ENCODE data around the gene CCR7. TPM values are rescaled to one million over a fixed set of nuclear protein-coding genes. Genes with fewer than 3 reads are reported as not detected.

CCR7 gene
- polyA plus RNA-seq, 1 of the 3 experiments (the other 2 are of a cell fraction): not detected

DNA sequence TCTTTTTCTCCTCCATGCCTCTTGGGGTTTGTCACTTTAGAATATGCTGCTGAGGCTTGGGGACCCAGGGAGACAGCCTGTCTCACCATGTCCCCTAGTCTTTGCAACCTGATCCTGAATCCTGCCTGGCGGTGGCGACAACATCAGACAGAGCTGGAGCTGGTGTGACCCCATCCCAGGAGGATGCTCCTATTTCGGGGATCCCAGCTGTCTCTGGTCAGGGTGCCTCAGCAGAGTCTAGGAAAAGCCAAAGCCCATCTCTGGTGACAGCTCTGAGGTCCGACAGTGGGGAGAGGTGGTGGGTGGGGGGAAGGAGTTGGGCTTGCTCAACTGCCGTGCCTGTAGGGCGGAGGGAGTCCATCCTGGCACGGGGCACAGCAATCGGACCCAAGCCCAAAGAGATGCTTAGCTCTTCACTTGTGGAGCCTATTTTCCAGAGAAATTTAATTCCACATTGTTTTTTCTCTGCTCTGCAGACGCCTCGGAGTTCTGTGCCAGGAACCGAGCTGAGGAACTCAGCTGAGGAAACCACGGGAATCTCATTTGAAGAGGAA, 53.5 kb downstream of the CCR7 start:
- Histone ChIP-seq H3K9me2 (no peaks in the 10 kb centered on the region), H3K9ac (no peak overlapping the region), H3K9me3 (no peaks in the 10 kb centered on the region), H3F3A (replicated peaks; ENCODE audit: insufficient read depth) (peaks cover 5% of the 10 kb centered on the region), H3K27ac (ENCODE audit: low read depth in 2 of 2, low read length in 1 of 2) (peak overlapping the region in 1 of 2 experiments; percentile 29; a peak in 2 of 4 replicates), H3K79me2 (ENCODE audit: insufficient read depth) (no peaks in the 10 kb centered on the region), H4K20me1 (ENCODE audit: insufficient read depth) (no peaks in the 10 kb centered on the region), H3K36me3 (replicated peaks in 1 of 2; ENCODE audit: control insufficient read depth in 1 of 2, insufficient read depth in 2 of 2, low read length in 1 of 2) (no peaks in the 10 kb centered on the region), H2AFZ (ENCODE audit: low read depth) (no peak overlapping the region), H3K27me3 (ENCODE audit: insufficient read depth) (no peaks in the 10 kb centered on the region), H3K4me1 (ENCODE audit: control insufficient read depth in 1 of 2, insufficient read depth in 2 of 2, low read depth in 1 of 2, low read length in 1 of 2) (peaks cover 10 to 30% of the 10 kb centered on the region in 2 experiments; a peak in 3 of 4 replicates), H3K4me3 (ENCODE audit: low read depth in 2 of 2, low read length in 1 of 2) (no peak overlapping the region), H3K4me2 (peak overlapping the region; percentile 26; the same call in 1 of the 2 replicates)
- WGBS (ENCODE audit: low lambda C conversion rate): 76% methylated on average over 11 of the region's 12 CpGs
- ChIA-PET POLR2A (no interaction called here), CTCF (interaction anchor here (2.0 to 4.3 kb wide), 2 partner anchors 10 to 36 kb away, joined by 6 to 19 read pairs; partner anchors contain the start of gene TNS4)
- TF ChIP-seq FOXJ3 (CRISPR knock-in tag; IDR thresholded peaks at IDR 0.05) (no peak), CHD2 (IDR thresholded peaks at IDR 0.05; ENCODE audit: low read length, partially characterized antibody) (no peak), GABPA (IDR thresholded peaks at IDR 0.05; ENCODE audit: low read depth) (no peak), POLR2AphosphoS5 (IDR thresholded peaks at IDR 0.05; ENCODE audit: low read depth, low read length) (no peak), NFIC (IDR thresholded peaks at IDR 0.05; ENCODE audit: borderline replicate concordance) (no peak), SMC3 (IDR thresholded peaks at IDR 0.05; ENCODE audit: low read depth, low read length) (no peak), GATA2 (CRISPR knock-in tag; IDR thresholded peaks at IDR 0.05) (no peak), TAF1 (IDR thresholded peaks at IDR 0.05; ENCODE audit: borderline replicate concordance, low read depth, low read length) (no peak), MEF2A (IDR thresholded peaks at IDR 0.05; ENCODE audit: borderline replicate concordance, low read depth) (no peak), MXI1 (IDR thresholded peaks at IDR 0.05; ENCODE audit: low read depth, low read length) (no peak), NRF1 (IDR thresholded peaks at IDR 0.05; ENCODE audit: low read depth, low read length) (no peak)
- TF ChIP-seq, protein P1, sequence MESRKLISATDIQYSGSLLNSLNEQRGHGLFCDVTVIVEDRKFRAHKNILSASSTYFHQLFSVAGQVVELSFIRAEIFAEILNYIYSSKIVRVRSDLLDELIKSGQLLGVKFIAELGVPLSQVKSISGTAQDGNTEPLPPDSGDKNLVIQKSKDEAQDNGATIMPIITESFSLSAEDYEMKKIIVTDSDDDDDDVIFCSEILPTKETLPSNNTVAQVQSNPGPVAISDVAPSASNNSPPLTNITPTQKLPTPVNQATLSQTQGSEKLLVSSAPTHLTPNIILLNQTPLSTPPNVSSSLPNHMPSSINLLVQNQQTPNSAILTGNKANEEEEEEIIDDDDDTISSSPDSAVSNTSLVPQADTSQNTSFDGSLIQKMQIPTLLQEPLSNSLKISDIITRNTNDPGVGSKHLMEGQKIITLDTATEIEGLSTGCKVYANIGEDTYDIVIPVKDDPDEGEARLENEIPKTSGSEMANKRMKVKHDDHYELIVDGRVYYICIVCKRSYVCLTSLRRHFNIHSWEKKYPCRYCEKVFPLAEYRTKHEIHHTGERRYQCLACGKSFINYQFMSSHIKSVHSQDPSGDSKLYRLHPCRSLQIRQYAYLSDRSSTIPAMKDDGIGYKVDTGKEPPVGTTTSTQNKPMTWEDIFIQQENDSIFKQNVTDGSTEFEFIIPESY (IDR thresholded peaks at IDR 0.05; ENCODE audit: borderline replicate concordance, low read depth): no peak
- TF ChIP-seq, protein P2, sequence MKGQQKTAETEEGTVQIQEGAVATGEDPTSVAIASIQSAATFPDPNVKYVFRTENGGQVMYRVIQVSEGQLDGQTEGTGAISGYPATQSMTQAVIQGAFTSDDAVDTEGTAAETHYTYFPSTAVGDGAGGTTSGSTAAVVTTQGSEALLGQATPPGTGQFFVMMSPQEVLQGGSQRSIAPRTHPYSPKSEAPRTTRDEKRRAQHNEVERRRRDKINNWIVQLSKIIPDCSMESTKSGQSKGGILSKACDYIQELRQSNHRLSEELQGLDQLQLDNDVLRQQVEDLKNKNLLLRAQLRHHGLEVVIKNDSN (IDR thresholded peaks at IDR 0.05; ENCODE audit: borderline replicate concordance, low read depth): no peak
- TF ChIP-seq, protein P3, sequence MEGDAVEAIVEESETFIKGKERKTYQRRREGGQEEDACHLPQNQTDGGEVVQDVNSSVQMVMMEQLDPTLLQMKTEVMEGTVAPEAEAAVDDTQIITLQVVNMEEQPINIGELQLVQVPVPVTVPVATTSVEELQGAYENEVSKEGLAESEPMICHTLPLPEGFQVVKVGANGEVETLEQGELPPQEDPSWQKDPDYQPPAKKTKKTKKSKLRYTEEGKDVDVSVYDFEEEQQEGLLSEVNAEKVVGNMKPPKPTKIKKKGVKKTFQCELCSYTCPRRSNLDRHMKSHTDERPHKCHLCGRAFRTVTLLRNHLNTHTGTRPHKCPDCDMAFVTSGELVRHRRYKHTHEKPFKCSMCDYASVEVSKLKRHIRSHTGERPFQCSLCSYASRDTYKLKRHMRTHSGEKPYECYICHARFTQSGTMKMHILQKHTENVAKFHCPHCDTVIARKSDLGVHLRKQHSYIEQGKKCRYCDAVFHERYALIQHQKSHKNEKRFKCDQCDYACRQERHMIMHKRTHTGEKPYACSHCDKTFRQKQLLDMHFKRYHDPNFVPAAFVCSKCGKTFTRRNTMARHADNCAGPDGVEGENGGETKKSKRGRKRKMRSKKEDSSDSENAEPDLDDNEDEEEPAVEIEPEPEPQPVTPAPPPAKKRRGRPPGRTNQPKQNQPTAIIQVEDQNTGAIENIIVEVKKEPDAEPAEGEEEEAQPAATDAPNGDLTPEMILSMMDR (IDR thresholded peaks at IDR 0.05): no peak
- DNase-seq: no peak

All from SK-N-SH (cell line).